ENCODE results near the gene SMURF1.

SMURF1 gene

GRCh38 chr7:98994046-98994944 is 149.6 kb downstream of the SMURF1 start:
- Histone ChIP-seq H3K9me3 (ENCODE audit: control insufficient read depth, insufficient read depth, low read length) (no peaks in the 10 kb centered on the region), H3K9ac (ENCODE audit: low read depth, low read length) (no peak overlapping the region), H3K36me3 (ENCODE audit: insufficient read depth, low read length) (peaks cover 29% of the 10 kb centered on the region), H3K4me1 (ENCODE audit: insufficient read depth, low read length) (no peaks in the 10 kb centered on the region)

- Histone ChIP-seq H3K36me3 (ENCODE audit: insufficient read depth, low read length) (peaks cover 28% of the 10 kb centered on the region), H3K4me1 (ENCODE audit: insufficient read depth, low read length) (no peaks in the 10 kb centered on the region), H3K9ac (ENCODE audit: low read depth, low read length) (no peak overlapping the region), H3K9me3 (ENCODE audit: control insufficient read depth, insufficient read depth, low read length) (no peaks in the 10 kb centered on the region)
These were observed 150.6 kb downstream of the SMURF1 start for GRCh38 chr7:98993024-98993897.

GRCh38 chr7:98992076-98992475 is 151.8 kb downstream of the SMURF1 start:
- H3K36me3 ChIP-seq (ENCODE audit: insufficient read depth, low read length), result peaks cover 28% of the 10 kb centered on the region
- H3K9me3 ChIP-seq (ENCODE audit: control insufficient read depth, insufficient read depth, low read length), result no peaks in the 10 kb centered on the region
- H3K9ac ChIP-seq (ENCODE audit: low read depth, low read length), result no peak overlapping the region
- H3K4me1 ChIP-seq (ENCODE audit: insufficient read depth, low read length), result no peaks in the 10 kb centered on the region

GRCh38 chr7:98991141-98991540 is 152.8 kb downstream of the SMURF1 start:
- Histone ChIP-seq H3K9ac (ENCODE audit: low read depth, low read length) (no peak overlapping the region), H3K4me1 (ENCODE audit: insufficient read depth, low read length) (no peaks in the 10 kb centered on the region), H3K9me3 (ENCODE audit: control insufficient read depth, insufficient read depth, low read length) (no peaks in the 10 kb centered on the region), H3K36me3 (ENCODE audit: insufficient read depth, low read length) (peaks cover 28% of the 10 kb centered on the region)

GRCh38 chr7:98990356-98990755 is 153.6 kb downstream of the SMURF1 start:
- no peak overlapping the region for H3K9ac ChIP-seq (ENCODE audit: low read depth, low read length)
- peaks cover 35% of the 10 kb centered on the region for H3K36me3 ChIP-seq (ENCODE audit: insufficient read depth, low read length)
- no peaks in the 10 kb centered on the region for H3K4me1 ChIP-seq (ENCODE audit: insufficient read depth, low read length)
- 0 out of 2 replicates have a peak, but pooled peaks cover 3% of the 10 kb centered on the region for H3K9me3 ChIP-seq (ENCODE audit: control insufficient read depth, insufficient read depth, low read length)

GRCh38 chr7:98988641-98989040 is 155.3 kb downstream of the SMURF1 start:
- no peak overlapping the region for H3K9ac ChIP-seq (ENCODE audit: low read depth, low read length)
- no peaks in the 10 kb centered on the region for H3K4me1 ChIP-seq (ENCODE audit: insufficient read depth, low read length)
- H3K9me3 ChIP-seq (ENCODE audit: control insufficient read depth, insufficient read depth, low read length), result 0 out of 2 replicates have a peak, but pooled peaks cover 3% of the 10 kb centered on the region
- H3K36me3 ChIP-seq (ENCODE audit: insufficient read depth, low read length), result peaks cover 38% of the 10 kb centered on the region

GRCh38 chr7:98985945-98986344 is 158.0 kb downstream of the SMURF1 start:
- Histone ChIP-seq H3K4me1 (ENCODE audit: insufficient read depth, low read length) (no peaks in the 10 kb centered on the region), H3K9ac (ENCODE audit: low read depth, low read length) (no peak overlapping the region), H3K9me3 (ENCODE audit: control insufficient read depth, insufficient read depth, low read length) (0 out of 2 replicates have a peak, but pooled peaks cover 3% of the 10 kb centered on the region), H3K36me3 (ENCODE audit: insufficient read depth, low read length) (peaks cover 36% of the 10 kb centered on the region)

- Histone ChIP-seq H3K36me3 (ENCODE audit: insufficient read depth, low read length) (peaks cover 36% of the 10 kb centered on the region), H3K9me3 (ENCODE audit: control insufficient read depth, insufficient read depth, low read length) (0 out of 2 replicates have a peak, but pooled peaks cover 3% of the 10 kb centered on the region), H3K9ac (ENCODE audit: low read depth, low read length) (no peak overlapping the region), H3K4me1 (ENCODE audit: insufficient read depth, low read length) (no peaks in the 10 kb centered on the region)
These were observed 158.5 kb downstream of the SMURF1 start for GRCh38 chr7:98985406-98985805.

- H3K36me3 ChIP-seq (ENCODE audit: insufficient read depth, low read length), result peaks cover 28% of the 10 kb centered on the region
These were observed 159.8 kb downstream of the SMURF1 start for GRCh38 chr7:98984126-98984525.

GRCh38 chr7:98982686-98983085 is 161.2 kb downstream of the SMURF1 start:
- Histone ChIP-seq H3K9me3 (ENCODE audit: control insufficient read depth, insufficient read depth, low read length) (0 out of 2 replicates have a peak, but pooled peaks cover 3% of the 10 kb centered on the region), H3K4me1 (ENCODE audit: insufficient read depth, low read length) (no peaks in the 10 kb centered on the region), H3K9ac (ENCODE audit: low read depth, low read length) (no peak overlapping the region), H3K36me3 (ENCODE audit: insufficient read depth, low read length) (peaks cover 39% of the 10 kb centered on the region)

More at GRCh38 chr7:98984126-98984525, 159.8 kb downstream of the SMURF1 start:
- no peaks in the 10 kb centered on the region for H3K4me1 ChIP-seq (ENCODE audit: insufficient read depth, low read length)
- H3K9ac ChIP-seq (ENCODE audit: low read depth, low read length), result no peak overlapping the region
- H3K9me3 ChIP-seq (ENCODE audit: control insufficient read depth, insufficient read depth, low read length), result 0 out of 2 replicates have a peak, but pooled peaks cover 3% of the 10 kb centered on the region

GRCh38 chr7:98981701-98982100 is 162.2 kb downstream of the SMURF1 start:
- no peak overlapping the region for H3K9ac ChIP-seq (ENCODE audit: low read depth, low read length)
- H3K4me1 ChIP-seq (ENCODE audit: insufficient read depth, low read length), result no peaks in the 10 kb centered on the region
- H3K36me3 ChIP-seq (ENCODE audit: insufficient read depth, low read length), result peaks cover 43% of the 10 kb centered on the region
- 0 out of 2 replicates have a peak, but pooled peaks cover 3% of the 10 kb centered on the region for H3K9me3 ChIP-seq (ENCODE audit: control insufficient read depth, insufficient read depth, low read length)

- Histone ChIP-seq H3K36me3 (ENCODE audit: insufficient read depth, low read length) (peaks cover 43% of the 10 kb centered on the region), H3K9me3 (ENCODE audit: control insufficient read depth, insufficient read depth, low read length) (no peaks in the 10 kb centered on the region), H3K9ac (ENCODE audit: low read depth, low read length) (no peak overlapping the region), H3K4me1 (ENCODE audit: insufficient read depth, low read length) (no peaks in the 10 kb centered on the region)
These were observed 165.2 kb downstream of the SMURF1 start for GRCh38 chr7:98978672-98979071.

Measured in ES-I3 (cell line).